Hepatocyte (in vitro differentiated cells): ENCODE measurements around the gene HSF2.

Source experiments
- EZH2 ChIP-seq: fragments of 200-600 bp; sonication (generic); IDR thresholded peaks from 2 replicates; pipeline ENCODE4 v1.6.1; 2016; ENCODE audit warnings: antibody characterized with exemption, mild to moderate bottlenecking, borderline replicate concordance
- EZH2phosphoT487 ChIP-seq: fragments of 200-600 bp; sonication (generic); IDR thresholded peaks from one replicate; pipeline ENCODE4 v1.6.1; 2018; ENCODE audit warnings: antibody characterized with exemption, mild to moderate bottlenecking, low read depth, moderate library complexity; ENCODE audit not compliant: unreplicated experiment, severe bottlenecking
- TF ChIP-seq, protein P1 (sequence below): fragments of 200-600 bp; sonication (generic); IDR thresholded peaks from 2 replicates; pipeline ENCODE4 v1.5.1; 2016; ENCODE audit warnings: antibody characterized with exemption, mild to moderate bottlenecking; ENCODE audit not compliant: poor library complexity

DNA sequence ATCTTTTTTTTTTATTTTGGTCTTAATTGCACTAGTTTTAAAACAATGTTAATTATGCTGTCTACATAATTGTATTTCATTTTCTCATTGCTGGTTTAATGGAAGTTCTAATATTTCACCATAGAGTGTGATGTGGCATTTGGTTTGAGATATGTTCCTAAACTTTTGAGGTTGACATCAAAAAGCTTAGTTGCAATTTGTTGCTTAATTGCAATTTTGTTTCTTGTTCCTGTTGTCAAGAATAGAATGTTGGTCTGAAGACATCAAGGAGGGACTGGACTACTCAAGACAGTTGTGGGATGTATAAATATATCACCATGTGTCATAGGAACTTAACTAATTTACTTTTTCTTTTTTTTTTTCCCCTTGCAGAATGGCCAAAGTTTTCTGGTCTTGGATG is 12.5 kb downstream of the HSF2 start:
- TF ChIP-seq, protein P1, sequence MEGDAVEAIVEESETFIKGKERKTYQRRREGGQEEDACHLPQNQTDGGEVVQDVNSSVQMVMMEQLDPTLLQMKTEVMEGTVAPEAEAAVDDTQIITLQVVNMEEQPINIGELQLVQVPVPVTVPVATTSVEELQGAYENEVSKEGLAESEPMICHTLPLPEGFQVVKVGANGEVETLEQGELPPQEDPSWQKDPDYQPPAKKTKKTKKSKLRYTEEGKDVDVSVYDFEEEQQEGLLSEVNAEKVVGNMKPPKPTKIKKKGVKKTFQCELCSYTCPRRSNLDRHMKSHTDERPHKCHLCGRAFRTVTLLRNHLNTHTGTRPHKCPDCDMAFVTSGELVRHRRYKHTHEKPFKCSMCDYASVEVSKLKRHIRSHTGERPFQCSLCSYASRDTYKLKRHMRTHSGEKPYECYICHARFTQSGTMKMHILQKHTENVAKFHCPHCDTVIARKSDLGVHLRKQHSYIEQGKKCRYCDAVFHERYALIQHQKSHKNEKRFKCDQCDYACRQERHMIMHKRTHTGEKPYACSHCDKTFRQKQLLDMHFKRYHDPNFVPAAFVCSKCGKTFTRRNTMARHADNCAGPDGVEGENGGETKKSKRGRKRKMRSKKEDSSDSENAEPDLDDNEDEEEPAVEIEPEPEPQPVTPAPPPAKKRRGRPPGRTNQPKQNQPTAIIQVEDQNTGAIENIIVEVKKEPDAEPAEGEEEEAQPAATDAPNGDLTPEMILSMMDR: no peak
- TF ChIP-seq EZH2 (no peak), EZH2phosphoT487 (no peak)
